K562 (cell line): Measurements from ENCODE around the gene COCH. TPM values are rescaled to one million over a fixed set of nuclear protein-coding genes. Genes with fewer than 3 reads are reported as not detected.

Source experiments
- ATAC-seq: fragments of 200-7000 bp; cut with Tn5 transposase; 3 replicates; pipeline ENCODE4 v1.9.1; 2020; ENCODE audit warnings: moderate library complexity
- BruUV-seq: library from RNA; stranded (reverse); fragments of 400-500 nt; replicated peaks from 2 replicates; lab custom pipeline; 2021; lab: Mats Ljungman, UMichigan
- CTCF ChIA-PET: fragments of 300-600 bp; formaldehyde crosslinking; extraction: SDS; loops from one replicate; lab custom pipeline; 2021; ENCODE audit warnings: low intra/inter-chr PET ratio; lab: Yijun Ruan, JAX
- POLR2A ChIA-PET: fragments of 300-600, 350-650 bp; sonication (Branson Sonifier 250); formaldehyde crosslinking; extraction: SDS; loops from one replicate; lab custom pipeline; 2021; ENCODE audit warnings: antibody characterized with exemption, inconsistent platforms; lab: Yijun Ruan, JAX
- DNase-seq, 4 experiments: peaks; one replicate each; pipeline versions ENCODE4 v3.0.0 to v3.0.0-alpha.2; 2011 to 2018; ENCODE audit warnings: low spot score in 3 of 4, mixed read lengths in 3 of 4; ENCODE audit errors: extremely low read depth in 1 of 4
- FAIRE-seq: peaks from 2 replicates; lab custom pipeline; 2011; peaks lifted over from hg19 to GRCh38; lab: Jason Lieb, UNC
- H2AFZ ChIP-seq: 2 replicates; pipeline ENCODE4 v1.6.0; 2011; ENCODE audit warnings: low read depth, low read length, control low read depth, inconsistent platforms
- H3K27ac ChIP-seq: fragments of 200-600 bp; 3 replicates; pipeline ENCODE4 v1.8.0; 2011; ENCODE audit warnings: low read depth, mild to moderate bottlenecking, control low read depth, inconsistent platforms, low read length, moderate library complexity, mixed read lengths; ENCODE audit errors: extremely low read depth
- H3K27me3 ChIP-seq, 2 experiments: fragments of 300-600 bp in 1 of 2; 2 replicates in 1 of 2; 3 replicates in 1 of 2; pipeline versions ENCODE4 v1.6.0 to v1.8.0; 2011; ENCODE audit warnings: inconsistent platforms in 2 of 2, low read length in 2 of 2, mild to moderate bottlenecking in 1 of 2, mixed read lengths in 1 of 2, moderate library complexity in 1 of 2; ENCODE audit not compliant: control insufficient read depth in 2 of 2, insufficient read depth in 2 of 2
- H3K36me3 ChIP-seq: fragments of 300-600 bp; 3 replicates; pipeline ENCODE4 v1.8.0; 2011; ENCODE audit warnings: mild to moderate bottlenecking, low read length, inconsistent platforms; ENCODE audit not compliant: control insufficient read depth, insufficient read depth
- H3K4me1 ChIP-seq, 2 experiments: fragments of 200-600 bp in 1 of 2; replicated peaks in 1 of 2; 2 replicates in 1 of 2; 3 replicates in 1 of 2; pipeline versions ENCODE4 v1.5.1 to v1.8.0; 2011; ENCODE audit warnings: inconsistent platforms in 2 of 2, low read length in 2 of 2, mild to moderate bottlenecking in 1 of 2, mixed read lengths in 1 of 2, moderate library complexity in 1 of 2; ENCODE audit not compliant: control insufficient read depth in 2 of 2, insufficient read depth in 2 of 2
- H3K4me2 ChIP-seq: 2 replicates; pipeline ENCODE4 v1.6.1; 2011; ENCODE audit warnings: low read length, control low read depth, inconsistent platforms, mixed read lengths; ENCODE audit not compliant: insufficient read depth
- H3K4me3 ChIP-seq: fragments of 200-600 bp; sonication (generic), shearing (Covaris generic); 2 replicates; pipeline ENCODE4 v1.5.1; 2016; ENCODE audit warnings: control low read depth, inconsistent platforms
- H3K79me2 ChIP-seq: fragments of 200-600 bp; 3 replicates; pipeline ENCODE4 v1.8.0; 2011; ENCODE audit warnings: low read length, inconsistent platforms; ENCODE audit not compliant: control insufficient read depth, insufficient read depth
- H3K9ac ChIP-seq, 2 experiments: 2 replicates each; pipeline versions ENCODE4 v1.6.0 to v1.6.1; 2011; ENCODE audit warnings: low read depth in 2 of 2, low read length in 2 of 2, control low read depth in 1 of 2, inconsistent platforms in 1 of 2, mild to moderate bottlenecking in 1 of 2, mixed read lengths in 1 of 2; ENCODE audit not compliant: insufficient read depth in 1 of 2
- H3K9me1 ChIP-seq: one replicate; pipeline ENCODE4 v1.6.0; 2011; ENCODE audit warnings: inconsistent platforms, mild to moderate bottlenecking, low read length, moderate library complexity; ENCODE audit not compliant: control insufficient read depth, insufficient read depth
- H3K9me3 ChIP-seq: replicated peaks from 2 replicates; pipeline ENCODE4 v1.5.1; 2011; ENCODE audit warnings: low read depth, low read length, inconsistent platforms; ENCODE audit not compliant: control insufficient read depth, insufficient read depth
- H4K20me1 ChIP-seq: replicated peaks from 2 replicates; pipeline ENCODE4 v1.6.1; 2011; ENCODE audit warnings: low read length, inconsistent platforms, mixed read lengths; ENCODE audit not compliant: control insufficient read depth, insufficient read depth
- CHAMP1 ChIP-seq: fragments of 450-650 bp; IDR thresholded peaks from 2 replicates; pipeline ENCODE4 v1.6.1; 2016; ENCODE audit warnings: mild to moderate bottlenecking
- DIDO1 ChIP-seq: fragments of 450-650 bp; IDR thresholded peaks from 2 replicates; pipeline ENCODE4 v1.6.1; 2016; ENCODE audit warnings: low read depth, missing biosample characterization, missing genetic modification characterization
- ETV6 ChIP-seq, 3 experiments: fragments of 150-350 bp in 1 of 3; sonication (generic) in 1 of 3; formaldehyde crosslinking in 1 of 3; IDR thresholded peaks; 2 replicates each; pipeline versions ENCODE4 v1.6.1 to v1.8.0; 2014 to 2022; ENCODE audit warnings: borderline replicate concordance in 2 of 3, low read depth in 2 of 3, antibody characterized with exemption in 1 of 3, low read length in 1 of 3, mild to moderate bottlenecking in 1 of 3, missing genetic modification reagents in 1 of 3
- JUN ChIP-seq, 2 experiments: sonication (generic) in 1 of 2; formaldehyde crosslinking in 1 of 2; IDR thresholded peaks; 2 replicates each; pipeline versions ENCODE4 v1.6.1 to v1.8.0; 2012 to 2022; ENCODE audit warnings: borderline replicate concordance in 2 of 2, mild to moderate bottlenecking in 2 of 2, improper control_type of control experiment in 1 of 2, low read depth in 1 of 2, low read length in 1 of 2, missing genetic modification reagents in 1 of 2
- MAZ ChIP-seq, 2 experiments: fragments of 450-650 bp in 1 of 2; sonication (generic) in 1 of 2; formaldehyde crosslinking; IDR thresholded peaks in 1 of 2; conservative IDR thresholded peaks in 1 of 2; 2 replicates each; pipeline versions ENCODE4 v1.4.0 to v1.5.0; 2020; ENCODE audit warnings: mild to moderate bottlenecking in 1 of 2, missing genetic modification reagents in 1 of 2
- NCOA4 ChIP-seq: fragments of 450-650 bp; IDR thresholded peaks from 2 replicates; pipeline ENCODE4 v1.6.1; 2018; ENCODE audit warnings: mild to moderate bottlenecking; ENCODE audit not compliant: partially characterized antibody
- PYGO2 ChIP-seq: fragments of 450-650 bp; IDR thresholded peaks from 2 replicates; pipeline ENCODE4 v1.6.1; 2016; ENCODE audit warnings: mild to moderate bottlenecking, missing genetic modification characterization, moderate library complexity, missing compliant biosample characterization
- STAT5B ChIP-seq: fragments of 250-450 bp; sonication (Bioruptor Pico); IDR thresholded peaks from 2 replicates; pipeline ENCODE4 v1.8.0; 2021; ENCODE audit warnings: mild to moderate bottlenecking, inconsistent platforms
- ZKSCAN3 ChIP-seq: fragments of 250-450 bp; sonication (Bioruptor Pico); IDR thresholded peaks from 2 replicates; pipeline ENCODE4 v1.4.0; 2020
- WGBS: fragments of 100-300 bp; shearing (Covaris generic); methylation state at CpG from one replicate; pipeline ENCODE4 v1.1.6; 2016; ENCODE audit warnings: low coverage, mixed read lengths; ENCODE audit not compliant: insufficient coverage; ENCODE audit errors: missing lambda C conversion rate; 5-methylcytosine and 5-hydroxymethylcytosine counted together
- in situ Hi-C: fragments of 300-500 bp; cut with MboI; formaldehyde crosslinking; loops from 4 replicates; pipeline ENCODE4 v1.15.0; 2018; ENCODE audit warnings: inconsistent platforms, mixed read lengths
- intact Hi-C: fragments of 100-400 bp; cut with micrococcal nuclease; formaldehyde crosslinking; loops from 2 replicates; pipeline ENCODE4 v1.14.2; 2022
- polyA plus RNA-seq, 8 experiments: library from polyadenylated mRNA; depleted of rRNA in 4 of 8; stranded (reverse) in 5 of 8; unstranded in 3 of 8; fragments of >200 nt; fragmentation: Nextera tagmentation in 2 of 8; fragmentation: Illumina TruSeq in 1 of 8; extraction: Ambion mirVana in 2 of 8; extraction: Trizol in 1 of 8; gene quantifications; 2 replicates each; pipeline versions ENCODE4 v1.2.1 to v1.2.3, GENCODE V29; 2011 to 2014; ENCODE audit warnings: inconsistent platforms in 1 of 8, missing spikeins in 1 of 8
- total RNA-seq, 7 experiments: library from RNA; depleted of rRNA in 6 of 7; stranded (reverse); fragments of >200 nt in 6 of 7; fragmentation: Illumina TruSeq in 2 of 7; extraction: Trizol in 2 of 7; gene quantifications; 2 replicates each; pipeline versions ENCODE4 v1.2.1 to v1.2.3, GENCODE V29; 2011 to 2021; ENCODE audit warnings: low replicate concordance in 1 of 7
- TF ChIP-seq, protein P1 (sequence below): fragments of 250-450 bp; sonication (Bioruptor Pico); IDR thresholded peaks from 2 replicates; pipeline ENCODE4 v1.5.1; 2021; ENCODE audit warnings: mild to moderate bottlenecking
- TF ChIP-seq, protein P2 (sequence below): fragments of 450-650 bp; formaldehyde crosslinking; IDR thresholded peaks from 2 replicates; pipeline ENCODE4 v1.4.0; 2022; ENCODE audit warnings: mild to moderate bottlenecking, moderate library complexity
- TF ChIP-seq, protein P3 (sequence below): fragments of 450-650 bp; IDR thresholded peaks from 2 replicates; pipeline ENCODE4 v1.6.1; 2017; ENCODE audit warnings: antibody characterized with exemption

Gene COCH
- total and polyA plus RNA-seq, 9 of the 15 experiments (the other 6 are each of a cell fraction or from before 2014, with no cell fraction given), result 27.0 to 141 (median 69.3) TPM

DNA sequence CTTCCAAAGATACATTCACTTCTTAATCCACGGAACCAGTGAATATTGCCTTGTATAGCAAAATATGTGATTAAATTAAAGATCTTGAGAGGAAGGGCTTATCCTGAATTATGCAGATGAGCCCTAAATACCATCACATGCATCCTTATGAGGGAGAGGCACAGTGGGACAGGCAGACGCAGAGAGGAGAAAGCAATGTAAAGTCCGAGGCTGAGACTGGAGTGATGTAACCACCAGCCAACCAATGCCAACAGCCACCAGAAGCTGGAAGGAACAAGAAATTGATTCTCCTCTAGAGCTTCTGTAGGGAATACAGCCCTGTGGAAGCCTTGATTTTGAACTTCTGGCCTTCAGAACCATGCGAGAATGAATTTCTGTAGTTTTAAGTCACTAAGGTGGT, 44.5 kb upstream of the COCH start:
- DNase-seq, result no peak
- no TSS peak for BruUV-seq
- Histone ChIP-seq H3K36me3 (no peaks in the 10 kb centered on the region), H3K9me1 (no peaks in the 10 kb centered on the region), H3K4me1 (no peaks in the 10 kb centered on the region), H4K20me1 (no peaks in the 10 kb centered on the region), H2AFZ (no peak overlapping the region), H3K9ac (no peak overlapping the region), H3K79me2 (no peaks in the 10 kb centered on the region), H3K9me3 (peaks cover 7% of the 10 kb centered on the region; the same call in 1 of the 2 replicates), H3K27ac (no peak overlapping the region), H3K27me3 (no peaks in the 10 kb centered on the region), H3K4me3 (no peak overlapping the region), H3K4me2 (no peak overlapping the region)
- ChIA-PET CTCF (no interaction called here), POLR2A (no interaction called here)
- intact Hi-C loops, result no loop called here
- in situ Hi-C loops, result no loop called here
- 60% methylated on average over 4 of the region's 4 CpGs for WGBS
- FAIRE-seq, result no peak
- ATAC-seq, result peak; percentile 34; the same call in 2 of the 3 replicates
- TF ChIP-seq PYGO2 (tag), result no peak
- no peak for TF ChIP-seq ETV6 (IDR thresholded peaks at IDR 0.05; ENCODE audit: borderline replicate concordance in 1 of 2, low read depth in 2 of 2, low read length in 1 of 2)
- TF ChIP-seq ETV6 (CRISPR knock-in tag; IDR thresholded peaks at IDR 0.05; ENCODE audit: borderline replicate concordance), result no peak
- TF ChIP-seq, protein P1, sequence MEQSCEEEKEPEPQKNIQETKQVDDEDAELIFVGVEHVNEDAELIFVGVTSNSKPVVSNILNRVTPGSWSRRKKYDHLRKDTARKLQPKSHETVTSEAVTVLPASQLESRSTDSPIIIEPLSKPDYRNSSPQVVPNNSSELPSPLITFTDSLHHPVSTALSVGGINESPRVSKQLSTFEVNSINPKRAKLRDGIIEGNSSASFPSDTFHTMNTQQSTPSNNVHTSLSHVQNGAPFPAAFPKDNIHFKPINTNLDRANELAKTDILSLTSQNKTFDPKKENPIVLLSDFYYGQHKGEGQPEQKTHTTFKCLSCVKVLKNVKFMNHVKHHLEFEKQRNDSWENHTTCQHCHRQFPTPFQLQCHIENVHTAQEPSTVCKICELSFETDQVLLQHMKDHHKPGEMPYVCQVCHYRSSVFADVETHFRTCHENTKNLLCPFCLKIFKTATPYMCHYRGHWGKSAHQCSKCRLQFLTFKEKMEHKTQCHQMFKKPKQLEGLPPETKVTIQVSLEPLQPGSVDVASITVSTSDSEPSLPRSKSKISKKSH, result no peak
- no peak for TF ChIP-seq JUN (IDR thresholded peaks at IDR 0.05; ENCODE audit: borderline replicate concordance, low read depth, low read length)
- no peak for TF ChIP-seq JUN (CRISPR knock-in tag; IDR thresholded peaks at IDR 0.05; ENCODE audit: borderline replicate concordance)
- TF ChIP-seq STAT5B (CRISPR knock-in tag), result no peak
- no peak for TF ChIP-seq MAZ (CRISPR knock-in tag; conservative IDR thresholded peaks at IDR 0.05 in 1 of 2, IDR thresholded peaks at IDR 0.05 in 1 of 2)
- no peak for TF ChIP-seq NCOA4
- no peak for TF ChIP-seq DIDO1
- no peak for TF ChIP-seq ZKSCAN3 (CRISPR knock-in tag)
- TF ChIP-seq CHAMP1, result no peak
- TF ChIP-seq, protein P2, sequence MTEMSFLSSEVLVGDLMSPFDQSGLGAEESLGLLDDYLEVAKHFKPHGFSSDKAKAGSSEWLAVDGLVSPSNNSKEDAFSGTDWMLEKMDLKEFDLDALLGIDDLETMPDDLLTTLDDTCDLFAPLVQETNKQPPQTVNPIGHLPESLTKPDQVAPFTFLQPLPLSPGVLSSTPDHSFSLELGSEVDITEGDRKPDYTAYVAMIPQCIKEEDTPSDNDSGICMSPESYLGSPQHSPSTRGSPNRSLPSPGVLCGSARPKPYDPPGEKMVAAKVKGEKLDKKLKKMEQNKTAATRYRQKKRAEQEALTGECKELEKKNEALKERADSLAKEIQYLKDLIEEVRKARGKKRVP (CRISPR knock-in tag), result no peak
- TF ChIP-seq, protein P3, sequence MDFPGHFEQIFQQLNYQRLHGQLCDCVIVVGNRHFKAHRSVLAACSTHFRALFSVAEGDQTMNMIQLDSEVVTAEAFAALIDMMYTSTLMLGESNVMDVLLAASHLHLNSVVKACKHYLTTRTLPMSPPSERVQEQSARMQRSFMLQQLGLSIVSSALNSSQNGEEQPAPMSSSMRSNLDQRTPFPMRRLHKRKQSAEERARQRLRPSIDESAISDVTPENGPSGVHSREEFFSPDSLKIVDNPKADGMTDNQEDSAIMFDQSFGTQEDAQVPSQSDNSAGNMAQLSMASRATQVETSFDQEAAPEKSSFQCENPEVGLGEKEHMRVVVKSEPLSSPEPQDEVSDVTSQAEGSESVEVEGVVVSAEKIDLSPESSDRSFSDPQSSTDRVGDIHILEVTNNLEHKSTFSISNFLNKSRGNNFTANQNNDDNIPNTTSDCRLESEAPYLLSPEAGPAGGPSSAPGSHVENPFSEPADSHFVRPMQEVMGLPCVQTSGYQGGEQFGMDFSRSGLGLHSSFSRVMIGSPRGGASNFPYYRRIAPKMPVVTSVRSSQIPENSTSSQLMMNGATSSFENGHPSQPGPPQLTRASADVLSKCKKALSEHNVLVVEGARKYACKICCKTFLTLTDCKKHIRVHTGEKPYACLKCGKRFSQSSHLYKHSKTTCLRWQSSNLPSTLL, result no peak
